ENCODE data around the gene KANK2.
"Not testable (repeated sequence)": the region's sequence is repeated elsewhere in the genome, so short reads cannot be mapped to it uniquely, and the experiment has no call there.

KANK2 gene

GRCh38 chr19:11195681-11196080 is 1.7 kb downstream of the KANK2 start:
- DNase-seq = no peak

GRCh38 chr19:11194656-11195558 is 2.4 kb downstream of the KANK2 start:
- no peak for DNase-seq

GRCh38 chr19:11194173-11194572 is 3.2 kb downstream of the KANK2 start:
- DNase-seq = no peak

- no peak for DNase-seq
Measured at GRCh38 chr19:11192957-11193939, 4.1 kb downstream of the KANK2 start.

GRCh38 chr19:11191934-11192333 is 5.4 kb downstream of the KANK2 start:
- no peak for DNase-seq

GRCh38 chr19:11191273-11191755 is 6.0 kb downstream of the KANK2 start:
- no peak for DNase-seq

- DNase-seq = no peak
Measured at GRCh38 chr19:11190501-11190900, 6.8 kb downstream of the KANK2 start.

- no peak for DNase-seq
Measured at GRCh38 chr19:11187441-11187840, 9.9 kb downstream of the KANK2 start.

GRCh38 chr19:11182994-11183393 is 14.4 kb downstream of the KANK2 start:
- no peak for DNase-seq

- no peak for DNase-seq
Measured at GRCh38 chr19:11181488-11181887, 15.9 kb downstream of the KANK2 start.

- DNase-seq = not testable (repeated sequence)
Measured at GRCh38 chr19:11180975-11181374, 16.4 kb downstream of the KANK2 start.

- no peak for DNase-seq
Measured at GRCh38 chr19:11180346-11180745, 17.0 kb downstream of the KANK2 start.

- DNase-seq = no peak
Measured at GRCh38 chr19:11179716-11180297, 17.5 kb downstream of the KANK2 start.

GRCh38 chr19:11179145-11179465 is 18.2 kb downstream of the KANK2 start:
- not testable (repeated sequence) for DNase-seq

GRCh38 chr19:11177592-11177991 is 19.8 kb downstream of the KANK2 start:
- no peak for DNase-seq

GRCh38 chr19:11176466-11177193 is 20.7 kb downstream of the KANK2 start:
- no peak for DNase-seq

GRCh38 chr19:11175920-11176319 is 21.4 kb downstream of the KANK2 start:
- DNase-seq = no peak

- DNase-seq = no peak
Measured at GRCh38 chr19:11174336-11174735, 23.0 kb downstream of the KANK2 start.

- DNase-seq = no peak
Measured at GRCh38 chr19:11173516-11174155, 23.7 kb downstream of the KANK2 start.

GRCh38 chr19:11172576-11172975 is 24.8 kb downstream of the KANK2 start:
- DNase-seq = no peak

GRCh38 chr19:11171144-11171543 is 26.2 kb downstream of the KANK2 start:
- no peak for DNase-seq

Measured in activated T-cell treated with anti-CD3 and anti-CD28 coated beads, Interleukin-2, amount 50 U/mL, for 48 hours (primary cell).